Measurements from ENCODE around the gene CACTIN.
A peak's percentile ranks its signal among the peaks of the same experiment; 100 is the strongest.
"Not testable (repeated sequence)": the region's sequence is repeated elsewhere in the genome, so short reads cannot be mapped to it uniquely, and the experiment has no call there.

The CACTIN gene

GRCh38 chr19:3585301-3586126 lies 41.1 kb downstream of the CACTIN start, which contains the start of gene GIPC3:
GIPC3 (plus strand) TSS chr19:3585478; CDS start chr19:3585598, 120 bp downstream.
- DNase-seq: no peak

- DNase-seq: not testable (repeated sequence)
Measured at GRCh38 chr19:3584036-3584802, 42.4 kb downstream of the CACTIN start.

DNA sequence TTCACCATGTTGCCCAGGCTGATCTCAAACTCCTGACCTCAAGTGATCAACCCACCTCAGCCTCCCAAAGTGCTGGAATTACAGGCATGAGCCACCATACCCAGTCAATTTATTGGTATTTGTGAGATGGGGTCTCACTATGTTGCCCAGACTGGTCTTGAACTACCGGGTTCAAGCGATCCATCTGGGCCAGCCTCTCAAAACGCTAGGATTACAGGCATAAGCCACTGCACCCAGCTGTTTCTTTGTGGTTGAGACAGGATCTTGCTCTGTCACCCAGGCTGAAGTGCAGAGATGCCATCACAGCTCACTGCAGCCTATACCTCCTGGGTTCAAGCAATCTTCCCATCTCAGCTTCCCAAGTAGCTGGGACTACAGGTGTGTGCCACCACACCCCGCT lies 44.8 kb downstream of the CACTIN start:
- not testable (repeated sequence) for DNase-seq

GRCh38 chr19:3580156-3580934 lies 46.2 kb downstream of the CACTIN start:
- DNase-seq: no peak

DNA sequence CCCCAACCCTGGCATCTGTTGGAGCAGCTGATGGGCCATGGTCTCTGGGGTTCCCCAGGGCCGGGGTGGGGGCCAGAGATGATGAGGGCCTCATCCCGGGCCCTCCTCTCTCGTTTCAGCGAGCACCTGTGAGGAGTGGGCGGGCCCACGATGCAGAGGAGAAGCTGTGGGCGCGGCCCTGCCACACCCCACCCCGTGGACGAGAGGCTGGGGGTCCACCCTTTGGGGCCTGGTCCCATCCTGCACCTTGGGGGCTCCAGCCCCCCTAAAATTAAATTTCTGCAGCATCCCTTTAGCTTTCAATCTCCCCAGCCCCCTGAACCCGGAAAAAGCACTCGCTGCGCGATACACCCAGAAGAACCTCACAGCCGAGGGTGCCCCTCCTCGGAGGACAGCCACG lies 48.2 kb downstream of the CACTIN start:
- no peak for DNase-seq

GRCh38 chr19:3577723-3578344 lies 48.8 kb downstream of the CACTIN start:
- DNase-seq: no peak

- no peak for DNase-seq
Measured at GRCh38 chr19:3576696-3577443, 49.7 kb downstream of the CACTIN start.

- DNase-seq: no peak
Measured at GRCh38 chr19:3575949-3576673, 50.5 kb downstream of the CACTIN start.

DNA sequence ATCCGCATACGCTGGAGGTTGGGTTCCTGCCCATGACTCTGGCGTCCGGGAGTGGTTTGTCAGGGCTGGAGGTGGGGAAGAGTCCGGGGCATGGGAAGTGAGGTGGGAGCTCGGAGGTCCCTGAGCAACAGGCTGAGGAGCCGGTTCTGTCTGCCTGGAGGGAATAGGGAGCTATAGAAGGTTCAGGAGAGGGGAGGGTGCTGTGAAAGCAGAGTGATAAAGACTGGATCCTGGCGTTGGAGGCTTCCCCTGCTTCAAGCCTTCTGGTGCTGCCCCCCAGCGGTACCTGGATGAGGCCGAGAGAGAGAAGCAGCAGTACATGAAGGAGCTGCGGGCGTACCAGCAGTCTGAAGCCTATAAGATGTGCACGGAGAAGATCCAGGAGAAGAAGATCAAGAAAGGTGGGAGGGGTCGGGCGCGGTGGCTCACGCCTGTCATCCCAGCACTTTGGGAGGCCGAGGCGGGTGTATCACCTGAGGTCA lies 51.3 kb downstream of the CACTIN start:
- DNase-seq: no peak

GRCh38 chr19:3573858-3574637 lies 52.5 kb downstream of the CACTIN start:
- peak; percentile 80 for DNase-seq

- DNase-seq: no peak
Measured at GRCh38 chr19:3573162-3573857, 53.3 kb downstream of the CACTIN start.

DNA sequence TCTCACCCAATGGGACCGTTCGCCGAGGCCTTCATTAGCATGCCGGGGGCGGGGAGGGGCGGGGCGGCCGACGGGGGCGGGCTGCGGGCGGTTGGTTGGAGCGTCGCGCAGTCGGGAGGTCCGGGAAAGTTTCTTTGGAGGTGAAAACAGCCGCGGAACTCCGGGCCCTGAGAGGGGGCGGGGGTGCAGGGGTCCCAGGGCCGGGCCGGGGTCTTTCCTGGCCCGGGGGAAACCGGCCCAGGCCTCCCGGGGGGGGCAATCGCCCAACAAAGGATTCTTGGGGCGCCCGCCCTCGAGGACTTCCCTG lies 53.8 kb downstream of the CACTIN start, which contains the start of gene HMG20B:
Gene HMG20B, plus strand, starts transcription at position 90 of the 307 bp plus-strand sequence. CDS start 366 bp downstream, outside the sequence.
- no peak for DNase-seq

GRCh38 chr19:3572132-3572854 lies 54.3 kb downstream of the CACTIN start:
- DNase-seq: peak; percentile 92

- DNase-seq: no peak
Measured at GRCh38 chr19:3570606-3571011, 56.0 kb downstream of the CACTIN start.

GRCh38 chr19:3570042-3570441 lies 56.5 kb downstream of the CACTIN start:
- not testable (repeated sequence) for DNase-seq

DNA sequence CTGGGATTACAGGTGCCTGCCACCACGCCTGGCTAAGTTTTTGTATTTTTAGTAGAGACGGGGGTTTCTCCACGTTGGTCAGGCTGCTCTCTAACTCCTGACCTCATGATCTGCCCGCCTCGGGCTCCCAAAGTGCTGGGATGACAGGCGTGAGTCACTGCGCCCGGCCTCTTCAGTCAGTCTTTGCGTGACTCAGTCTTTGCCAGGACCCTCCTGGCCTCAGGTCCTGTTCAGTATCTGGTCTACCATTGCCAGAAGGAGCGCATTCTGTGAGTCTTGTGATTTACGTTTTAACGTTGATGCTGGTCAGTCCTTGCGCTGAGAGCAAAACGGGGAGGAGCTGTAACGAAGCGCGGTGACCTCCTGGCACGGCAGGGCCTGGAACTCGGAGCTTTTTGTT lies 61.5 kb downstream of the CACTIN start:
- DNase-seq: no peak

GRCh38 chr19:3563709-3564524 lies 62.7 kb downstream of the CACTIN start:
- DNase-seq: no peak

All from SIG-M5 (cell line).